Stomach (tissue), 4 donors: Measurements from ENCODE around the gene CREBL2.

Experiments used
- EP300 ChIP-seq: sonication (generic); formaldehyde crosslinking; IDR thresholded peaks from one replicate; pipeline ENCODE4 v1.6.1; 2017; ENCODE audit warnings: antibody characterized with exemption
- POLR2A ChIP-seq, 4 donors: fragments of 450-650 bp; IDR thresholded peaks; one replicate each; pipeline ENCODE4 v1.6.1; 2016; ENCODE audit warnings: antibody characterized with exemption in 4 of 4, control low read depth in 2 of 4, mild to moderate bottlenecking in 1 of 4, moderate library complexity in 1 of 4
- POLR2AphosphoS5 ChIP-seq, 3 donors: sonication (generic); formaldehyde crosslinking; IDR thresholded peaks; one replicate each; pipeline ENCODE4 v1.6.1; 2016; ENCODE audit warnings: antibody characterized with exemption in 3 of 3
- TF ChIP-seq, protein P1 (sequence below), 7 experiments: fragments of 450-650 bp in 4 of 7; fragments of 200-600 bp in 3 of 7; sonication (generic) in 3 of 7; IDR thresholded peaks; one replicate each; pipeline ENCODE4 v1.5.1; 2016 to 2019; ENCODE audit warnings: antibody characterized with exemption in 7 of 7, control low read depth in 2 of 7, mild to moderate bottlenecking in 1 of 7

GRCh38 chr12:12562016-12562483 lies 49.6 kb upstream of the CREBL2 start:
- TF ChIP-seq POLR2AphosphoS5 (IDR thresholded peaks at IDR 0.05) (no peak), EP300 (no peak), POLR2A (IDR thresholded peaks at IDR 0.05) (no peak)
- TF ChIP-seq, protein P1, sequence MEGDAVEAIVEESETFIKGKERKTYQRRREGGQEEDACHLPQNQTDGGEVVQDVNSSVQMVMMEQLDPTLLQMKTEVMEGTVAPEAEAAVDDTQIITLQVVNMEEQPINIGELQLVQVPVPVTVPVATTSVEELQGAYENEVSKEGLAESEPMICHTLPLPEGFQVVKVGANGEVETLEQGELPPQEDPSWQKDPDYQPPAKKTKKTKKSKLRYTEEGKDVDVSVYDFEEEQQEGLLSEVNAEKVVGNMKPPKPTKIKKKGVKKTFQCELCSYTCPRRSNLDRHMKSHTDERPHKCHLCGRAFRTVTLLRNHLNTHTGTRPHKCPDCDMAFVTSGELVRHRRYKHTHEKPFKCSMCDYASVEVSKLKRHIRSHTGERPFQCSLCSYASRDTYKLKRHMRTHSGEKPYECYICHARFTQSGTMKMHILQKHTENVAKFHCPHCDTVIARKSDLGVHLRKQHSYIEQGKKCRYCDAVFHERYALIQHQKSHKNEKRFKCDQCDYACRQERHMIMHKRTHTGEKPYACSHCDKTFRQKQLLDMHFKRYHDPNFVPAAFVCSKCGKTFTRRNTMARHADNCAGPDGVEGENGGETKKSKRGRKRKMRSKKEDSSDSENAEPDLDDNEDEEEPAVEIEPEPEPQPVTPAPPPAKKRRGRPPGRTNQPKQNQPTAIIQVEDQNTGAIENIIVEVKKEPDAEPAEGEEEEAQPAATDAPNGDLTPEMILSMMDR (IDR thresholded peaks at IDR 0.05) = no peak
